ENCODE results near the gene ULK1.

The ULK1 gene

GRCh38 chr12:131855521-131856142, 38.8 kb upstream of the ULK1 start:
- no peak overlapping the region for H3K4me3 ChIP-seq (ENCODE audit: low read depth, low read length)
- TF ChIP-seq CTCF (IDR thresholded peaks at IDR 0.05; ENCODE audit: low read depth, low read length, missing control alignments) = no peak
- in situ Hi-C loops (cut with HindIII; ENCODE audit: low sequenced_read_pairs) = no loop called here
- no peak for DNase-seq (ENCODE audit: low read depth)

- no peak for DNase-seq (ENCODE audit: low read depth)
- H3K4me3 ChIP-seq (ENCODE audit: low read depth, low read length) = no peak overlapping the region
- no peak for TF ChIP-seq CTCF (IDR thresholded peaks at IDR 0.05; ENCODE audit: low read depth, low read length, missing control alignments)
- in situ Hi-C loops (cut with HindIII; ENCODE audit: low sequenced_read_pairs) = no loop called here
These were observed 37.9 kb upstream of the ULK1 start for GRCh38 chr12:131856366-131857097.

GRCh38 chr12:131857908-131858850, 36.2 kb upstream of the ULK1 start:
- no peak for DNase-seq (ENCODE audit: low read depth)
- in situ Hi-C loops (cut with HindIII; ENCODE audit: low sequenced_read_pairs) = no loop called here
- TF ChIP-seq CTCF (IDR thresholded peaks at IDR 0.05; ENCODE audit: low read depth, low read length, missing control alignments) = no peak
- no peak overlapping the region for H3K4me3 ChIP-seq (ENCODE audit: low read depth, low read length)

GRCh38 chr12:131860472-131861260, 33.8 kb upstream of the ULK1 start:
- no peak overlapping the region for H3K4me3 ChIP-seq (ENCODE audit: low read depth, low read length)
- DNase-seq (ENCODE audit: low read depth) = no peak
- in situ Hi-C loops (cut with HindIII; ENCODE audit: low sequenced_read_pairs) = no loop called here
- no peak for TF ChIP-seq CTCF (IDR thresholded peaks at IDR 0.05; ENCODE audit: low read depth, low read length, missing control alignments)

GRCh38 chr12:131861261-131862083, 33.0 kb upstream of the ULK1 start:
- H3K4me3 ChIP-seq (ENCODE audit: low read depth, low read length) = no peak overlapping the region
- no peak for TF ChIP-seq CTCF (IDR thresholded peaks at IDR 0.05; ENCODE audit: low read depth, low read length, missing control alignments)
- in situ Hi-C loops (cut with HindIII; ENCODE audit: low sequenced_read_pairs) = no loop called here
- DNase-seq (ENCODE audit: low read depth) = no peak
